Cardiac fibroblast (primary cell): ENCODE measurements around the gene SF1.

Source experiments
- DNase-seq, 2 donors: peaks; one replicate each; pipeline versions ENCODE4 v3.0.0 to v3.0.0-alpha.2; 2010; ENCODE audit warnings: low read depth in 2 of 2
- H3K4me3 ChIP-seq, 2 donors: replicated peaks in 1 of 2; 1 replicate in 1 of 2; 2 replicates in 1 of 2; pipeline ENCODE4 v1.5.1; 2011; ENCODE audit warnings: low read depth in 2 of 2, low read length in 2 of 2, mild to moderate bottlenecking in 2 of 2, moderate library complexity in 1 of 2
- TF ChIP-seq, protein P1 (sequence below): IDR thresholded peaks from one replicate; pipeline ENCODE4 v1.5.1; 2011; ENCODE audit warnings: low read depth, mild to moderate bottlenecking, low read length, inconsistent platforms

Gene SF1

DNA sequence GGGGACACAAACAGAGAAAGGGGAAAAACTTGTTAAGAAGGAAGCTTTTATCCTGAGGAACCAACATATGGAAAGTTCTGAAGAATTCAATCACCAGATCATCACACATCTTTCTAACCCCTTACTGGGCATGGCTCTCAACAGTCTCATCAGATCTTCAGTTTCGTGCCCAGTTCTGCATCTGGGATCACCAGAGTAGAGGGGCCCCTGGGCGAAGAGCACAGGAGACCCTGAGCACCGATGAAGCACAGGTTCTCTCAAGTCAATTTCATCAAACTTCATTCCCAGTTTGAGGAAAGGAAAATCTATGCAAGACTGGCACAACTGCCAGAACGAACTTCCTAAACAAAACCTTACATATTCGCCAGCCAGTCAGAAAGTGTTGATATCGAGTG, 10.0 kb downstream of the SF1 start:
- no peak overlapping the region for H3K4me3 ChIP-seq
- no peak for DNase-seq
- TF ChIP-seq, protein P1, sequence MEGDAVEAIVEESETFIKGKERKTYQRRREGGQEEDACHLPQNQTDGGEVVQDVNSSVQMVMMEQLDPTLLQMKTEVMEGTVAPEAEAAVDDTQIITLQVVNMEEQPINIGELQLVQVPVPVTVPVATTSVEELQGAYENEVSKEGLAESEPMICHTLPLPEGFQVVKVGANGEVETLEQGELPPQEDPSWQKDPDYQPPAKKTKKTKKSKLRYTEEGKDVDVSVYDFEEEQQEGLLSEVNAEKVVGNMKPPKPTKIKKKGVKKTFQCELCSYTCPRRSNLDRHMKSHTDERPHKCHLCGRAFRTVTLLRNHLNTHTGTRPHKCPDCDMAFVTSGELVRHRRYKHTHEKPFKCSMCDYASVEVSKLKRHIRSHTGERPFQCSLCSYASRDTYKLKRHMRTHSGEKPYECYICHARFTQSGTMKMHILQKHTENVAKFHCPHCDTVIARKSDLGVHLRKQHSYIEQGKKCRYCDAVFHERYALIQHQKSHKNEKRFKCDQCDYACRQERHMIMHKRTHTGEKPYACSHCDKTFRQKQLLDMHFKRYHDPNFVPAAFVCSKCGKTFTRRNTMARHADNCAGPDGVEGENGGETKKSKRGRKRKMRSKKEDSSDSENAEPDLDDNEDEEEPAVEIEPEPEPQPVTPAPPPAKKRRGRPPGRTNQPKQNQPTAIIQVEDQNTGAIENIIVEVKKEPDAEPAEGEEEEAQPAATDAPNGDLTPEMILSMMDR: no peak

DNA sequence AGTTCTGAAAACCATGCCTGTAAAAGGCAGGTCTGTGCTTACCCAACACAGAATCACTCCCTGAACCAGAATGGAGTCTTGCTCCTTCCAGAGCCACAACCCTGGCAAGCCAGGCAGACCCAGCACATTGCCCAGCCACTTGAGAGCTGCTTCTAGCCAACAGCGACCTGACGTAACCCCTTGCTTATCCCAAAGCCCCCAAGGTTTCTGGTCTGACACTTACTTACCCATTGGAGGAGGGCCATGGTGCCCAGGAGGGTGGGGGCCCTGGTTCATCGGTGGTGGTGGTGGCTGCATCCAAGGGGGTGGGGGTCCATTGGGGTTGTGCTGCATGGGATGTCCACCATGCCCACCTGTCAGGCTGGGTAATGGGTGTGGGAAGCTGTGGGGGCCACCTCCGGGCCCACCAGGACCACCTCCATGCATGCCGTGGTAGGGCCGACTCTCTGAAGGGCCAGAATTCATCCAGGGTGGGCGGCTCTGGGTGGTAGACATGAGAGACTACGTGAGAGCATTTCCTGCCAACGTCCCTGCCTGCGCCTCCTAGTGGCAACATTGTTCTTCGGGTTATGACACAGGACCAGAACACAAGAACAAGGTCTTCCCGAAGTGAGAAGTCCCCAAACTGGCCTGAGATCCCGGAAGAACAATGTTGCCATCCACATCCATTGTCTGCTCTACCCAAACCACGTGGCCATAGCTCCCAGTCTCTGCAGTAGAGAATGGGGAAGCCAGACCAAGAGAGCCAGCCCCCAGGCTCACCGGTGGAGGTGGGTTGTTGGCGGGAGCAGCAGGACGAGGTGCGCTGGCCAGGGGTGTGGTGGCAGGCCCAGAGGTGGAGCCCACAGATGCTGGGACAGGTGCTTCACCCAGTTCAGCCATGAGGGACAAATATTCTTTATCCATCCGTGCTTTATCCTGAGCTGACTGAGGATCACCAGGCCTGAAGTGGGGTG, 10.7 kb downstream of the SF1 start:
- H3K4me3 ChIP-seq: no peak overlapping the region

DNA sequence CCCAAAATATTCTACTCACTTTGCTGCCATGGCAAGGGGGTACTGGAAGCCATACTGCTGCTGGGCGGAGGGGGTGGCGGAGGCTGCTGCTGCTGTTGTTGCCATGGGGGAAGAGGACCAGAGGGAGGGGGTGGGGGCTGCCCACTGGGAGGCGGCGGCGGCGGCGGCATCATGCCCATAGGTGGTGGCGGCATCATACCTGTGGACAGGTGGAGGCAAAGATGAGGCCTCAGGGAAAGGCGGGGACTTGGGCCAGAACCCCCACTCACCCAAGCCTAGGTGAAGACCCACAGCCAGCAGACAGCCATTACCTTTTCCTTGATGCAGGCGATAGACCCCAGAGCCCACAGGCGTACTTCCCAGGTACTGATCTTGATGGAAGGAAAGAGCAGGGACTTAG, 11.5 kb downstream of the SF1 start:
- no peak overlapping the region for H3K4me3 ChIP-seq
- DNase-seq: no peak
- TF ChIP-seq, protein P1: no peak

More for the DNA sequence above, 10.7 kb downstream of the SF1 start:
- peak; percentile 79 to 83 for DNase-seq
- TF ChIP-seq, protein P1: peak; percentile 72

DNA sequence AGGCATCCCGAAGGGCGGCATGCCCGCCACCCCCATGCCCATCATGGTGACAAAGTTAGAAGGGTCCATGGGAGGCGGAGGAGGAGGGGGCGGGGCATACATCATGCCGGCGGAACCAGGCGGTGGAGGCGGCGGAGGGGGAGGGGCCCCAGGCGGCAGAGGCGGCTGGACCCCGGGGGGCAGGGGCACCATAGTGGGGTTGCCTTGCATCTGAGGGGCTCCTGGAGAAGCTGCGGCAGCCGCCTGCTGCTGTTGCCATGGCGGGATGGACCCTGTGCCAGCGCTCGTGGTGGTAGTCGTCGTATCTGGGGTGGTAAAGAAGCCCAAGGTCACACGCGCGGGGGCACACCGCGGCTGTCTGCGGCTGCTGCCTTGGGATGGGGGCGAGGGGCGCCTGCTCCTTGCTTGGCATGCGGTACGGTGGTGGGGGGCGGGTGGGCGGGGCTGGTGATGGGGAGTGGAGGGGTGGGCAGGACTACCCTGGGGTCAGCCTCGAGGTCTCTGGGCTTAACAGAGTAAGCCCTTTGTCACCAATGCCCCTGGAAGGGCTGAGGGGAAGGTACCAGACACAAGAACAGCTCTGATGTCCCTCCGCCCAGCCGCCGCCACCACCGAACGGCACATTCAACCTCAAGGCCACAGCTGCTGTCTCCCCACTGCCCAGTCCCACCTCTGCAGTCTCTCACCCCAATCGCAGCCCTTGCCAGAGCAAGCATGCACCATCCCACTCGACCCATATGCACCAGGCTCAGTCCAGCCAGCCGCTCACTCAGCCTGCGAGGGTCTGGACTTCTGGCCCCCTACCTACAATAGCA, 12.3 kb downstream of the SF1 start:
- H3K4me3 ChIP-seq: no peak overlapping the region
- TF ChIP-seq, protein P1: no peak
- DNase-seq: no peak

DNA sequence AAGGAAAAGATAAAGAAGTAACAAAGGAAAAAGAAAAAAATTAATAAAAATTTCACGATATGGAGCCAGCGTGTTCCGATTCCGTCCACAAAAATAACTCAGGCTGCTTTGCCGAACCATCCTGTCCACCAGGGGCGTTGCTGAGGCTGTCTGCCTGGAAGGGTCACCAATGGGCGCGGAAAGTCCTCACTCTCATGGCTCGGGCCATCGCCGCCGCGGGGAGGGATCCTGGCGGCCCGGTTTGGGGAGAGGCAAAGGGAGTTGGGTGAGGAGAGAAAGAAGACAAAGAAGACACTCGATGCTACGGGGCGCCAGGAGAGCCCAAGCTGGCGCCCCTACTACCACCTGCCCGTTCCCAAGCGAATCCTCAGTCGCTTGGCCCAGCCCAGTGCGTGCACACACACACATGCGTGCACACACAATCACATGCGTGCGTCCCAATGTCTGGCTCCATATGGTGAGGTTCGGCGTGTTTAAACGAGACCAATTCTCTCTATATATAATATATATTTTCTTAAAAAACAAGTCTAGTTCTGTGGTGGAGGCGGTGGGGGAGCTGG, 13.0 kb downstream of the SF1 start:
- no peak overlapping the region for H3K4me3 ChIP-seq
- no peak for DNase-seq
- TF ChIP-seq, protein P1: peak; percentile 18

DNA sequence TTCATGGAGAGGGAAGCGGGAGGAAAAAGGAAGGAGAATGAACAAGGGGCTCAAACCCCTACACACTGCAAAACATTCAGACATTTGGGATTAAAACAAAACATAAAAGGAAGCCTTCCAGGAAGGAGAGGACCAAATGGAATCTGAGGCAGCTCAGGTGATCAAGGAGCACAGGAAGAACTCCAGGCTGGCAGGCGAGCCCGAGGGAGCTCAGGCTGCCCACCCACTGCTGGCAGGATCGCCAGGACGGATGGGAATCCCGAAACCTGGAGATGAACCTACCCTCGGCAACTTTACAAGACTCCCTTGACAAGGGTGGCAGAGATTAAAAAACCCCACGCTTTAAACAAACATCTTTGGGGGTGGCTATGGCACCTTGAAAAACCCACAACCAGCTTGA, 13.6 kb downstream of the SF1 start:
- H3K4me3 ChIP-seq: no peak overlapping the region
- TF ChIP-seq, protein P1: no peak
- DNase-seq: no peak
